Smooth muscle cell (in vitro differentiated cells): ENCODE measurements around the gene ATL3. TPM values are rescaled to one million over a fixed set of nuclear protein-coding genes. Genes with fewer than 3 reads are reported as not detected.

Experiments used
- DNase-seq: peaks from one replicate; lab custom pipeline; 2025; ENCODE audit not compliant: unreplicated experiment; lab: John Stamatoyannopoulos, UW
- H2AFZ ChIP-seq: fragments of 200-600 bp; sonication (generic); 2 replicates; pipeline ENCODE4 v1.6.0; 2016; ENCODE audit warnings: antibody characterized with exemption, low read depth, mild to moderate bottlenecking
- H3F3A ChIP-seq: fragments of 200-600 bp; sonication (generic); 2 replicates; pipeline ENCODE4 v1.6.0; 2017; ENCODE audit warnings: antibody characterized with exemption, low read depth
- H3K27ac ChIP-seq: fragments of 200-600 bp; sonication (generic); 2 replicates; pipeline ENCODE4 v1.5.1; 2016; ENCODE audit warnings: low read depth, mild to moderate bottlenecking
- H3K27me3 ChIP-seq: fragments of 200-600 bp; sonication (generic); 2 replicates; pipeline ENCODE4 v1.6.1; 2016; ENCODE audit warnings: low read depth, mild to moderate bottlenecking
- H3K36me3 ChIP-seq: fragments of 200-600 bp; sonication (generic); 2 replicates; pipeline ENCODE4 v1.5.1; 2016; ENCODE audit warnings: low read depth
- H3K4me1 ChIP-seq: fragments of 200-600 bp; sonication (generic); 2 replicates; pipeline ENCODE4 v1.5.1; 2016; ENCODE audit warnings: low read depth
- H3K4me2 ChIP-seq: fragments of 200-600 bp; sonication (generic); 2 replicates; pipeline ENCODE4 v1.6.0; 2016; ENCODE audit warnings: mild to moderate bottlenecking
- H3K4me3 ChIP-seq: fragments of 200-600 bp; sonication (generic); 2 replicates; pipeline ENCODE4 v1.5.1; 2016; ENCODE audit warnings: mild to moderate bottlenecking
- H3K79me2 ChIP-seq: fragments of 200-600 bp; sonication (generic); 2 replicates; pipeline ENCODE4 v1.6.0; 2016; ENCODE audit warnings: low read depth, mild to moderate bottlenecking
- H3K9ac ChIP-seq: fragments of 200-600 bp; sonication (generic); 2 replicates; pipeline ENCODE4 v1.6.0; 2016; ENCODE audit warnings: low read depth
- H3K9me3 ChIP-seq: fragments of 200-600 bp; sonication (generic); replicated peaks from 2 replicates; pipeline ENCODE4 v1.5.1; 2016; ENCODE audit warnings: low read depth
- H4K20me1 ChIP-seq: fragments of 200-600 bp; sonication (generic); 2 replicates; pipeline ENCODE4 v1.6.0; 2016; ENCODE audit warnings: low read depth
- CTCF ChIP-seq: fragments of 200-600 bp; sonication (generic); IDR thresholded peaks from 2 replicates; pipeline ENCODE4 v1.5.1; 2017; ENCODE audit warnings: borderline replicate concordance, mild to moderate bottlenecking, antibody characterized with exemption; ENCODE audit not compliant: insufficient read depth, poor library complexity, severe bottlenecking
- WGBS: methylation state at CpG from one replicate; pipeline ENCODE4 v1.1.7; 2016; ENCODE audit warnings: low lambda C conversion rate; 5-methylcytosine and 5-hydroxymethylcytosine counted together
- polyA plus RNA-seq: library from polyadenylated mRNA; unstranded; fragments of >200 nt; fragmentation: Nextera tagmentation; extraction: Ambion mirVana; gene quantifications from 2 replicates; pipeline ENCODE4 v1.2.1, GENCODE V29; 2016
- total RNA-seq: library from RNA; depleted of rRNA; stranded (reverse); fragments of >200 nt; gene quantifications from 2 replicates; pipeline ENCODE4 v1.2.3, GENCODE V29; 2014

Gene ATL3
- total and polyA plus RNA-seq, 2 experiments from 2014 or later: 13.0 to 32.5 TPM

DNA sequence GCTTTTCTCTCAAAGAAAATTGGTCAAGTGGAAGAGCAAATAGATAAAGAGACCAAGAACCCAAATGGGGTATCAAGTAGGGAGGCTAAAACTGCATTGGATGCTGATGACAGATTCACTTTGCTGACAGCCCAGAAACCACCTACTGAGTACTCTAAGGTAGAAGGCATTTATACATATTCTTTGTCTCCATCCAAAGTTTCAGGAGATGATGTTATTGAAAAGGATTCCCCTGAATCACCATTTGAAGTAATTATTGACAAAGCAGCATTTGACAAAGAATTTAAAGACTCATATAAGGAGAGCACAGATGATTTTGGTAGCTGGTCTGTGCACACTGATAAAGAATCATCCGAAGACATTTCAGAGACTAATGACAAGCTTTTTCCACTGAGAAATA is 47.8 kb upstream of the ATL3 start:
- Histone ChIP-seq H3K9ac (no peak overlapping the region), H2AFZ (no peak overlapping the region), H3K4me1 (no peaks in the 10 kb centered on the region), H3K4me2 (no peak overlapping the region), H3K27me3 (no peaks in the 10 kb centered on the region), H3K79me2 (peaks cover 37% of the 10 kb centered on the region), H3F3A (no peaks in the 10 kb centered on the region), H4K20me1 (peaks cover 37% of the 10 kb centered on the region), H3K4me3 (no peak overlapping the region), H3K27ac (no peak overlapping the region), H3K9me3 (no peaks in the 10 kb centered on the region), H3K36me3 (no peaks in the 10 kb centered on the region)
- no peak for TF ChIP-seq CTCF
- WGBS: 52% methylated on average over 1 of the region's 1 CpG
- DNase-seq: no peak

DNA sequence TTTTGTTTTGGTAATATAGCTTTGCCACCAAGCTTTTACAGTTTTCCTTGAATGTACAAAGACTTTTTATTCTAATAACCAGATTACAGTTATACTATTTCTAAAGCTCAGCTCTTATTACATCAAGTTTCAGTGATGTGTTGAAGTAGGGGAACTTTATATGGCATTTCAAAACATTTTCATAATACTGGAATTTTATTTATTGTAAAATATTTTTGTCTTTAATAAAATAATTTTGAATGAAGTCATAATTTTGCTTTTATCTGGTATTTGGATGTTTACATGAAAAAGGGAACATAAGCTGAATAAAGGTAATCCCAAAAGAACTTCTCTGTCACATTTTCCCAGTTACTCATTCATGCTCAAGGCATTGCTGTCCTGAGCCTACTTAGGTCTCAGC is 44.9 kb upstream of the ATL3 start:
- H3K4me2 ChIP-seq: no peak overlapping the region
- H3K9me3 ChIP-seq: no peaks in the 10 kb centered on the region
- H3K4me3 ChIP-seq: no peak overlapping the region
- no peak overlapping the region for H2AFZ ChIP-seq
- no peaks in the 10 kb centered on the region for H3K36me3 ChIP-seq
- no peaks in the 10 kb centered on the region for H3K27me3 ChIP-seq
- H3F3A ChIP-seq: peaks cover 12% of the 10 kb centered on the region
- no peaks in the 10 kb centered on the region for H3K4me1 ChIP-seq
- no peak for TF ChIP-seq CTCF
- peaks cover 55% of the 10 kb centered on the region for H4K20me1 ChIP-seq
- H3K9ac ChIP-seq: no peak overlapping the region
- no peak overlapping the region for H3K27ac ChIP-seq
- DNase-seq: no peak
- H3K79me2 ChIP-seq: peaks cover 52% of the 10 kb centered on the region

GRCh38 chr11:63713766-63714165 is 42.6 kb upstream of the ATL3 start:
- H2AFZ ChIP-seq: no peak overlapping the region
- no peaks in the 10 kb centered on the region for H3K27me3 ChIP-seq
- H3K4me1 ChIP-seq: peaks cover 7% of the 10 kb centered on the region
- H3F3A ChIP-seq: peaks cover 28% of the 10 kb centered on the region
- no peaks in the 10 kb centered on the region for H3K36me3 ChIP-seq
- no peak overlapping the region for H3K9ac ChIP-seq
- 95% methylated on average over 2 of the region's 2 CpGs for WGBS
- DNase-seq: no peak
- TF ChIP-seq CTCF: no peak
- peaks cover 64% of the 10 kb centered on the region for H4K20me1 ChIP-seq
- H3K9me3 ChIP-seq: no peaks in the 10 kb centered on the region
- H3K4me3 ChIP-seq: no peak overlapping the region
- H3K79me2 ChIP-seq: peaks cover 54% of the 10 kb centered on the region
- H3K4me2 ChIP-seq: no peak overlapping the region
- no peak overlapping the region for H3K27ac ChIP-seq

GRCh38 chr11:63711838-63712237 is 40.7 kb upstream of the ATL3 start:
- Histone ChIP-seq H3K27me3 (no peaks in the 10 kb centered on the region), H3F3A (peaks cover 28% of the 10 kb centered on the region), H2AFZ (no peak overlapping the region), H3K4me1 (peaks cover 7% of the 10 kb centered on the region), H3K4me3 (no peak overlapping the region), H3K79me2 (peaks cover 58% of the 10 kb centered on the region), H4K20me1 (peaks cover 71% of the 10 kb centered on the region), H3K9ac (no peak overlapping the region), H3K27ac (peak overlapping the region; percentile 89), H3K36me3 (no peaks in the 10 kb centered on the region), H3K9me3 (no peaks in the 10 kb centered on the region), H3K4me2 (no peak overlapping the region)
- DNase-seq: no peak
- 84% methylated on average over 6 of the region's 6 CpGs for WGBS
- no peak for TF ChIP-seq CTCF
